Measurements from ENCODE around the gene POU5F1. TPM values are rescaled to one million over a fixed set of nuclear protein-coding genes. Genes with fewer than 3 reads are reported as not detected.
"Not testable (repeated sequence)": the region's sequence is repeated elsewhere in the genome, so short reads cannot be mapped to it uniquely, and the experiment has no call there.

POU5F1 gene
- polyA plus RNA-seq, 1 donor (not counting 4 experiments of a cell fraction or from before 2014, with no cell fraction given): 1.6 TPM

DNA sequence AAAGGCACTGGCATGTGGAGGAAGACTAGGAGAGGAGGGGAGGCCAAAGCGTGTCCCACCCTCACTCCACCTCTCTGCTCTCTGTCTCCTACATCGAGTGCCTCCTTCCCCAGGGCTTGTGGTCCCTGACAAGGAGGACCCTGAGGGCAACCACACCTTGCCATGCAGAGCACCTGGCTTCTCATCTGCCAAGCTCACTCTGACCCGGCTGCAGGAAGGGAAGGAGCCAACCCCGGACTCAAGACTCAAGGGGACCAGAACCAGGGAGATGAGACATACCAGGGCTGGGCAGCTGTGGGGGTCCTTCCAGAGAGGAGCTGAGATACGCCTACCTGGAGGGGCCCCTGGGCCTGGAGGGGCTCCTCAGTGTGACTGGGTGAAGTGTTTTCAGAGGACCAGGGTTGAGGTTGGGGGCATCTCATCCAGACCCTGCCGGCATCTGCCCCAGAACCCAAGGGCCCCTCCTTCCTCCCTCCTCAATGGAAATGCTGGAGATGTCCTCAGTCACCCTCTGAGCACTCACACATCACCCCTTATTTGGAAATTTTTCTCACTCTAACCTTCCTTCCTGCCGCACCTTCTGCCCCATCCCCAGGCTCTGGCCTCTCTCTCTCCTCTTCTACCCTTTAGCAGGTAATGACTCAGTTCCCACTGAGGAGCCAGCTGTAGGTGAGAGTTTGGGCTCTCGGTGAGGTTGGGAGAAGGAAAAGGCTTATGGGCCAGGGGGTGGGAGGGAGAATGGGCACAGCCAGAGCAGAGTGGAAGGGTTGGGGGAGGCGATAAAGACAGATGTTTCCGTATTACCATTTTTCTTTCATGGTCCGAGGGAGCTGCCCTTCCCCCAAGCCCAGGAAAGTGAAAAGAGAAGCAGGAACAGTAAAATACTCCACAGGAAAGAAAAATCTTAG, 32.0 kb upstream of the POU5F1 start:
- H3K27ac ChIP-seq (ENCODE audit: control insufficient read depth, insufficient read depth, low read length): peak overlapping the region; percentile 73
- H3K4me1 ChIP-seq (ENCODE audit: control insufficient read depth, extremely low read depth, insufficient read depth, low read length): peaks cover 23% of the 10 kb centered on the region
- H3K79me2 ChIP-seq (ENCODE audit: control insufficient read depth, insufficient read depth, low read length): no peaks in the 10 kb centered on the region
- no peaks in the 10 kb centered on the region for H3K9me3 ChIP-seq (ENCODE audit: control insufficient read depth, low read depth, low read length)
- FAIRE-seq (no peak), DNase-seq (ENCODE audit: low read depth, low spot score) (no peak)
- H4K20me1 ChIP-seq (ENCODE audit: control insufficient read depth, extremely low read depth, insufficient read depth, low read length): no peaks in the 10 kb centered on the region
- TF ChIP-seq EZH2 (IDR thresholded peaks at IDR 0.05; ENCODE audit: low read length): no peak
- TF ChIP-seq, protein P1, sequence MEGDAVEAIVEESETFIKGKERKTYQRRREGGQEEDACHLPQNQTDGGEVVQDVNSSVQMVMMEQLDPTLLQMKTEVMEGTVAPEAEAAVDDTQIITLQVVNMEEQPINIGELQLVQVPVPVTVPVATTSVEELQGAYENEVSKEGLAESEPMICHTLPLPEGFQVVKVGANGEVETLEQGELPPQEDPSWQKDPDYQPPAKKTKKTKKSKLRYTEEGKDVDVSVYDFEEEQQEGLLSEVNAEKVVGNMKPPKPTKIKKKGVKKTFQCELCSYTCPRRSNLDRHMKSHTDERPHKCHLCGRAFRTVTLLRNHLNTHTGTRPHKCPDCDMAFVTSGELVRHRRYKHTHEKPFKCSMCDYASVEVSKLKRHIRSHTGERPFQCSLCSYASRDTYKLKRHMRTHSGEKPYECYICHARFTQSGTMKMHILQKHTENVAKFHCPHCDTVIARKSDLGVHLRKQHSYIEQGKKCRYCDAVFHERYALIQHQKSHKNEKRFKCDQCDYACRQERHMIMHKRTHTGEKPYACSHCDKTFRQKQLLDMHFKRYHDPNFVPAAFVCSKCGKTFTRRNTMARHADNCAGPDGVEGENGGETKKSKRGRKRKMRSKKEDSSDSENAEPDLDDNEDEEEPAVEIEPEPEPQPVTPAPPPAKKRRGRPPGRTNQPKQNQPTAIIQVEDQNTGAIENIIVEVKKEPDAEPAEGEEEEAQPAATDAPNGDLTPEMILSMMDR (optimal IDR thresholded peaks at IDR 0.05 in 1 of 3, IDR thresholded peaks at IDR 0.05 in 1 of 3, conservative IDR thresholded peaks at IDR 0.05 in 1 of 3; ENCODE audit: extremely low read depth in 1 of 3, insufficient read depth in 2 of 3, low read length in 3 of 3): no peak
- peaks cover 2% of the 10 kb centered on the region for H3K9me1 ChIP-seq (ENCODE audit: control insufficient read depth, extremely low read depth, insufficient read depth, low read length)
- dilution Hi-C loops (cut with MboI; ENCODE audit: extremely low pct_ligation_motif_present, low sequenced_read_pairs): no loop called here
- H3K4me3 ChIP-seq (ENCODE audit: control insufficient read depth in 2 of 3, extremely low read depth in 1 of 3, insufficient read depth in 2 of 3, low read depth in 1 of 3, low read length in 3 of 3): peak overlapping the region in 2 of 3 experiments; percentile 71 to 73
- peak overlapping the region; percentile 50 for H3K9ac ChIP-seq (ENCODE audit: control insufficient read depth, extremely low read depth, insufficient read depth, low read length)
- no peaks in the 10 kb centered on the region for H3K36me3 ChIP-seq (ENCODE audit: control insufficient read depth in 2 of 2, extremely low read depth in 1 of 2, insufficient read depth in 2 of 2, low read length in 2 of 2)
- peak overlapping the region; percentile 81 for H3K4me2 ChIP-seq (ENCODE audit: control insufficient read depth, extremely low read depth, insufficient read depth, low read depth, low read length)
- no peaks in the 10 kb centered on the region for H3K27me3 ChIP-seq (ENCODE audit: control insufficient read depth, extremely low read depth, insufficient read depth, low read length)
- peak overlapping the region; percentile 2 for H2AFZ ChIP-seq (ENCODE audit: control insufficient read depth, low read length)

DNA sequence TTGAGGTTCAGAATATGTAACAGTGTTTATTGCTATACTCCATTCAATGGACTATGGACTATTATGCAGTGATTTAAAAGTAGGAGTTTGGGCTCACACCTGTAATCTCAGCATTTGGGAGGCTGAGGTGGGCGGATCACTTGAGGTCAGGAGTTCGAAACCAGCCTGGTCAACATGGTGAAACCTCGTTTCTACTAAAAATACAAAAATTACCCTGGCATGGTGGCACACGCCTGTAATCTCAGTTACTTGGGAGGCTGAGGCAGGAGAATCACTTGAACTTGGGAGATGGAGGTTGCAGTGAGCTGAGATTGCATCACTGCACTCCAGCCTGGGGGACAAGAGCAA, 28.6 kb upstream of the POU5F1 start:
- dilution Hi-C loops (cut with MboI; ENCODE audit: extremely low pct_ligation_motif_present, low sequenced_read_pairs); H3K27me3 ChIP-seq (ENCODE audit: control insufficient read depth, extremely low read depth, insufficient read depth, low read length); H4K20me1 ChIP-seq (ENCODE audit: control insufficient read depth, extremely low read depth, insufficient read depth, low read length); H3K36me3 ChIP-seq (ENCODE audit: control insufficient read depth in 2 of 2, extremely low read depth in 1 of 2, insufficient read depth in 2 of 2, low read length in 2 of 2); H3K79me2 ChIP-seq (ENCODE audit: control insufficient read depth, insufficient read depth, low read length); DNase-seq (ENCODE audit: low read depth, low spot score); H3K9ac ChIP-seq (ENCODE audit: control insufficient read depth, extremely low read depth, insufficient read depth, low read length); H3K4me2 ChIP-seq (ENCODE audit: control insufficient read depth, extremely low read depth, insufficient read depth, low read depth, low read length); H3K9me1 ChIP-seq (ENCODE audit: control insufficient read depth, extremely low read depth, insufficient read depth, low read length); FAIRE-seq; H3K4me3 ChIP-seq (ENCODE audit: control insufficient read depth in 2 of 3, extremely low read depth in 1 of 3, insufficient read depth in 2 of 3, low read depth in 1 of 3, low read length in 3 of 3); H3K27ac ChIP-seq (ENCODE audit: control insufficient read depth, insufficient read depth, low read length); H3K9me3 ChIP-seq (ENCODE audit: control insufficient read depth, low read depth, low read length); H2AFZ ChIP-seq (ENCODE audit: control insufficient read depth, low read length): not testable (repeated sequence)
- peaks cover 21% of the 10 kb centered on the region for H3K4me1 ChIP-seq (ENCODE audit: control insufficient read depth, extremely low read depth, insufficient read depth, low read length)
